NK-92 treated with Interleukin-12 subunit alpha and Interleukin-12 subunit beta, amount 100 ng/mL, for 24 hours (cell line): Measurements from ENCODE around the gene HPCA.

ENCODE experiments used
- DNase-seq: peaks from one replicate; lab custom pipeline; 2025; lab: John Stamatoyannopoulos, UW

The HPCA gene

DNA sequence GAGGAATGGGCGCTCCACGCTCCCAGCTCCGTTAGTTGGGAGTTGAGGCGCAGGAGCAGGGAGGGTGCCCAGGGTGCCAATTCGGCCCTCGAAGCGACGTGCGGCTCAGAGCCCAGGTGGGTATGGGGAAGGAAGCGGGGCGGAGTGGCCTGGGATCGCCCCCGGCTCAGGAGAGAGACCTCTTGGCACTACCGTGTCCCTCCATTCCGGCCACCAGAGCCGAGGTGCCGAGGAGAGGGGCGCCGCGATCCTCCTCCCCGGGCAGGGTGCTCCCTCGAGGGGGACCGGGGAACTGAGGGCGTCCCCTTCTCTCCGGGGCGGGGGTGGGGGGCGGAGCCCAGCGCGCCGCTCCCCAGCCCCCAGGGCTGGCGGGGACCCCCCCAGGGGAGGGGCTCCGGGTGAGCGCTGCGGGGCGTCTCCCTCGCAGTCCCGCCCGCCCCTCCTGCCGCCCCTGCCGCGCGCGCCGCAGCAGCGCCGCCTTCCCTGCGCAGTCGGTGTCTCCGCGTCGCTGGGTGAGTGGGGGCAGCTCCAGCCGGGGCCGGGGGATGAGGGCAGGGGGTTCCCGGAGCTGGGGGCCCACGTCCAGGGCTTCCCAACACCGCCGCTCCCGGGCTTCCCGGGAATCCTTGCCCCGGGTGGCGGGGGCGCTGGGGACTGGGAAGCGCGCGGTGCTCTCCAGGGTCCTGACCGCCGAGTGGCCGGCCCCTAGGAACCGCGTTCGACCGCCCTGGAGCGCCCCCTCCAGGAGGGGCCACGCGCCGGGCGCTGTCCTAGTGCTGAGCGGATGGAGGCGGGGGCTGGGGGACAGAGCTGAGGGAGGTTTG is at the start of gene HPCA:
Gene HPCA (plus strand): TSS at position 488 of the 824 bp plus-strand sequence. CDS start 2,408 bp downstream, outside the sequence.
- no peak for DNase-seq

DNA sequence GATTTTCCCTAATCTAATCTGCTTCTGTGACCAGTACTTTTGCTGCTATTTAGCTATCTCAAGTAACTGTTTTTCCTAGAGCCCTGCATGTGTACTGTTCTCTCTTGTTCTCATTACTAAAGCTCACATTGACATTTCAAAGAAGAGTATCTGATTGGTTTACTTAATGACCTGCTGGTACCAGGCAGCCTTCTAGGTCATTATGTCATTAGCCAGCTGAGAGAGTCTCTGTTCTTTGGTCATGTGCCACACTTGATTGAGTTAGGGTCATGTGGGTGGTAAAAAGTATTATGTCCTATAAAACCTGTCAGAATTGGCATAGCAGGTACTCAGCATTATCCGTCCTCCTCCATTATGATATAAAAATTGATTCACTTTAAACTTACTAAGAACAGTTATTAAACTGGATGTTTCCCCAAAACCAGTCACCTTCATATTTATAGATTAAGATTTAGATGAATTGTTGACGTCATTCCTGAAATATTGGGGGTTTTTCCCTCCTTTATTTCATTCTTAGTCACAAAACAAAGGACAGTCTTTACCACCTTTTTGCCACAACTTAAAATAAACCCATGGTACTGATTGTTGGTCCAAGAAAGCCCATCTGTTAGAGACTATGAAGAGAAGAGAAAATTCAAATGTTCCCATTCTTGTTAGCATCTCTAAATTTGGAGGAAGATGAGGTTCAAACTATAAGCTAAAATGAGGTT is 37.8 kb upstream of the HPCA start:
- DNase-seq: no peak

DNA sequence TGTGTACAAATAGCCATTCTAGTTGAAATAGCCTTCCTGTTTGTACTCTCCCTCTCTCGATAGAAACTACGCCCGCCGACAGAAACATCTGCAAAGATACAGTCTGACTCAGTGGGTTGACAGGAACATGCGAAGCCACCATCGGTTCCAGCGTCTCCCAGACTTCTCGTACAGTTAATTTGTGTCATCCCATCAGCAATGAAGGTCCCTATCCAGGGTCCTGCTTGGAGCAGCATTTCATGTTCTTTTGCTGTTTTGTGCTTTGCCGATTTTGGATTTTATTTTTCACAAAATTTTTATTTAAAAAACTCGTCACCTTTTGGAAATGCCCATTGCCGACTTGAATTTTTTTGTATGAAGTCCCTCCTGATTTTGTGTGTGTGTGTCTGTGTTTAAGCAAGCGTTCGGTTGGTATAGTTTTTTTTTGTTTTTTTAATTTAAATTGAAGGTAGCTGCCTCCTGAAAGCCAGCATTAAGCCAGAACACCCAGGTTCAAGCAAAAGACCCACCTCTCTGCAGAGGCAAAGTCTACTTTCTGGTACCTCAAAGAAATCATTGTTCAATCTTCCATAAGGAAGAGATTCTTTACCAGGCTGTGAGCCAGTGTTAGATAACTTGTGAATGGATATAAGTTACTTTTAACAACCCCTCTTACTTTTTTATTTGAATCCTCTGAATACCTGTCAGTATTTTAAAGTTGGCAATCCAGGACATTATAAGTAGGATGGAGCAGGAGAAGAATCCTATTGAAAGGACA is 30.3 kb upstream of the HPCA start:
- DNase-seq: no peak

DNA sequence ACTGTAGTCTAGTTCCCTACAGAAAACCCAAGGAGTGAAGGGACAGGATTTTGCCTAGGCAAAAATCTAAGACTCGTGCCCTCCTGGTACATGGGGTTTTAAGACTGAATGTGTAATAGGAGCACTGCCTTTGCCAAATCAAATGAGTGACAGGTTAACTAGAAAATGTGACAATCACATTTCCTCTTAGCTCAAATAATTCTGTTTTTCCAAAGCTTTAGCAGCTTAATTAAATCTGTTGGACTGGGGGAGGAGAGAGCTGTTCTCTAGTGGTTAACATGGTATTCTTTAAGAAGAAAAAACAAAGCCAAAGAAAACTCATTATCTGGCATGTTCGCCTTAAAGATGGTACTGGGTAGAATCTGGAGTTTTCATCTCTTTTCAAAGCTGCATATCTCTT is 28.2 kb upstream of the HPCA start:
- no peak for DNase-seq

DNA sequence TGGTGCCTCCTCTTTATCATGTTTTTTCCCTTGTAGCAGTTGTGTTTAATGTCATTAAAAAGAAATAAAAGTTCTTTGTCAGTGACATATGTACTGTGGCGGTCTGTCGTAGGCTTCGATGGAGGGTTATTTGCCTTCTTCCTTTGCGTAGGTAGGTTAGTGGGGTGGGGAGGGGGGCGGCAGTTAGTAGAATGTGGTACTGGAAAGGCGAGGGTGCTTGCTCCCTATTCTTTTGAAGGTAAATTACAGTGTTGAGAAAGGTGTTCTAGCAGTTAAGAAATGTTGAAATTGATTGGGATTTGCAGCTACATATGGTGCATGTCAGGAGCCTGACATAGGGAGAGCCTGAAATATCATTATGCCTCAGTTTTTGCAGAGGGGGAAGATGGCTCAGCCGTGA is 27.5 kb upstream of the HPCA start:
- no peak for DNase-seq

DNA sequence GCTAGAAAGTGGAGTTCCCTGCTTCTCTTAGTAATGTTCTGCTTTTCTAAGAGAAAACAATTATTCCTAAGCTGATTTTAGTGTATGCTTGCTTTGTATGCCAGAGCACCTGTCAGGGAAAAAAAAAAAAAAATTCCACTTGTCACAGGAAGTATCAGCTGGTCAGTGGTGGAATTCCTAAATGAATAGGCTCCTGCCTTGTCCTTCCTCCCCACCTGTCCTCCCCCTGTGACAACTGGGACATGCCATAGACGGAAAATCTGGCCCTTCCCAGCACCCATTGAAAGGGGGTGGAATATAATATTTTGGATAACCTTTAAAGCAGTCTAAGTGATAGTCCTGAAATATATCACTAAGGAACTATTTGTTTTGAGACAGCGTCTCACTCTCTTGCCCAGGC is 26.4 kb upstream of the HPCA start:
- DNase-seq: no peak

DNA sequence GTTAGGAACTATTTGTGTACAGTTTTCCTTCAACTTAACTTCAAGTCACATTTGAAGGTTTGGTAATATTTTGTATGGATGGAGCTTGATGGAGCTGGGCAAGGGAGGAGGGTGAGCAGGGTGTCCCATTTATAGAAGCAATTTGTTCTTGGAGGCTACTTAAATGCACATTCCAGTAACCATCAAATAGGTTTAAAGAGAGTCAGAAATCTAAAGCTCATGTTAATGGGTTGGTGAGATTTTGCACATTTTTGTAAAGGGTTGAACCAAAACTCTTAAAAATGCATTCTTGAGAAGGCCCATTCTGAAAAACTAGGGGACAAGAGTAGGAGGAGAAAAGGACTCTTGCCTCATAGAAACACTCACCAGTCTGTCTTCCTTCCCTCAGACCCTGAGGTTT is 25.7 kb upstream of the HPCA start:
- DNase-seq: no peak

DNA sequence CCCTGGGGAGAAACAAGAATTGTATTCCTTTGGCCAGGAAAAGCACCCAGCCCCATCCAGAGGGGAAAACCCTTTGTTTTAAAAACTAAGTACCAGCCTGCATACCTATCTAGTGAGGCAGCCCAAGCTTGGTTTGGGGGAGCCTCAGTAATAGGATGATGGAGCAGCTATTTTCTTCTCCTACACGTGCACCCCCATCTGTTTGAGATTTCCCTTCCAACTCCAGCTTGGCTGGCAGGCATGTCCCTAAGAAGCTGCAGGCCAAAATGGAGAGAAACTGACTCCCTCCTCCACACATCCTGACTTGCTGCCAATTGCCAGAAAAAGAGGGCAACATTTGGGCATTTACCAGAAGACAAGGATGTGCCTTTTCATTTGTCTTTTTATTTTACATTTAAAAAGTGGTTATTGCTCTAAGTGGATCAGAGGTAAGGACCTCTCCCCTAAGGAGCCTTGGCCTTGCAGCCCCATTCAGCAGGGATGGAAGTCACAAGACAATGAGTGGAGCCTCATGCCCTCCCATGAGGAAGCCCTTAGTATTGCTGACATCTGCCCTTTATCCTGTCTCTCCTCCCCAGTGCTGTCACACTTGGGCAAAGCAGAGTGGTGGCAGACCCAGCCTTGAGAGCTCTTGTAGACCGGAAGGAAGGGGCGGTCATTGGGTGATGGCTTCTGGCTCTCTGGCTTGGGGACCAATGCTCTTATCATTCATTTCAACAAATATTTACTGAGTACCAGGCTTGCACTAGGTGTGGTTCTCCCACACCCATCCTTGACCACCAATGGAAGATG is 24.2 kb upstream of the HPCA start:
- no peak for DNase-seq

DNA sequence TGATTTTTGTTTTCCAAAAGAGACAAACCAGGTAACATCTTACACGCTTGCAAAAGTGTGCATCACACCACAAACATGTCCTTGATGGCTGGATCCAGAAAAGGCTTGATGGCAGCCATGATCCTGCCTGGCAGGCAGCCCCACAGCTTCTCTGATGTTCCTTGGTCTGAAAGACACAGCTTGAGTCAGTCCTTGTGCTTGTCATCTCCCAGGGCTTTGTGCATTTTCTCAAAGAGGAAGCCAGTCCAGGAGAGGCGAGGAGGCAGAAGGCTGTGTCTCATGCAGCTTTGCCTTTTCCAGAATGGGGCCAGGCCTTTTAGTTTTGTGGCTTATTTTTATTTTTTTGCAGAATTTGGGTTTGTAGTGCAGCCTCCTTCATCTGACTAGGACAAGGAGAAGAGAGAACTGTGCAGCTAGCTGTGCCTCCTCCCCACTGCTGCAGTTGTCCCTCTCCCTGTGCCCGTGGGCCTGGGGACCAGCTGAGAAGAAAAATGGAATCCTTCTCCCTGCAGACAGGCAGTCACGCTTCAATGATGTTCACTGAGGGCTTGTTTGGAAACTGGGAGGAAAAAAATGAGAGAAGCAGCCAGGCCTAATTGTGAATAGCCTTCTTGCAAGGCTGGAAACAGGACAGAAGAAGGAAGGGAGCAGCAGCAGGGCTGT is 22.9 kb upstream of the HPCA start:
- DNase-seq: no peak

DNA sequence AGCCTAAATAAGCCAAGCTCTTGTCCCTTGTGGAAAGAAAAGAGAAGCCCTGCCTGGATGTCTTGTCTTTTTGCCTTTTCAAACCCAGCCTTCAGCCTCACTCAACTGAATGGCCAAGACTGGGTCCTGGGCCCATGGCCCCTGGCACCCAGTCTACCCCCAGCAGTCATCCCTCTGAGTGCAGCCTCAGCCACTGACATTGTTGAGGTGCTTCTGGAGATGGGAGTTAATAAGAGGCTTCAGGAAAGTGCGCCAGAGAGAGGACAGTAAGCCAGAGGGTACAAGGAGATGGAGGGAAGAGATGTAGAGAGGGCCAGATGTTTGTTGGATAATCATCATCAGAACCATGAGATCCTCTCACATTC is 22.4 kb upstream of the HPCA start:
- DNase-seq: no peak

DNA sequence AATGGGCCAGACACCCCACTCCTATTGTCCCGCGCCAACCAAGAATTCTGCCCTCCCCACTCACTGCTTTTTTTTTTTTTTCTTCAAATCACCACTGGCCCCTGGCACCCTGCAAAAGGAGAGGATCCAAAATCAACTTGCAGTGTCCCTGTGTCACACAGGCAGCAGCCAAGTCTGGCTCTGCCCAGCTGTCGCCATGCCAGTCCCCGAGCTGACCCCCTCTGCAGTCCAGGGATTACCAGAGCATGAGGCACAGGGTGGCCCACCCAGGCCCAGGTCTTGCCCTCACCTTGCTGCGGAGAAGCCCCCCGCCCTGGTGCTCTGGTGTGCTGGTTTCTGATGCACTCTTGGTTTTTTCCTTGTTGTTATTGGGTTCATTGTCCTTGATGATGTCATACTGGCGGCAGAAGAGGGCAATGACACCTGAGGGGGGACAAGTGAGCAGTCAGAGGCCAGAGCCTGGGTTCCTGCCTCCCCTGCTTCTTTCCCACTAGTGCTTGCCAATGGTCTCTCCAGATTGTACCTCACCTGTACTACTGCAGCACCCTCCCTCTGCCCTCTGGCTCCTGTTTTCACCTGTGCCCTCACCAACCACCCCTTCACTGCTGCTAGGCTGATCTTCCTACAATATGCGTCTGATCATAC is 21.8 kb upstream of the HPCA start:
- no peak for DNase-seq

DNA sequence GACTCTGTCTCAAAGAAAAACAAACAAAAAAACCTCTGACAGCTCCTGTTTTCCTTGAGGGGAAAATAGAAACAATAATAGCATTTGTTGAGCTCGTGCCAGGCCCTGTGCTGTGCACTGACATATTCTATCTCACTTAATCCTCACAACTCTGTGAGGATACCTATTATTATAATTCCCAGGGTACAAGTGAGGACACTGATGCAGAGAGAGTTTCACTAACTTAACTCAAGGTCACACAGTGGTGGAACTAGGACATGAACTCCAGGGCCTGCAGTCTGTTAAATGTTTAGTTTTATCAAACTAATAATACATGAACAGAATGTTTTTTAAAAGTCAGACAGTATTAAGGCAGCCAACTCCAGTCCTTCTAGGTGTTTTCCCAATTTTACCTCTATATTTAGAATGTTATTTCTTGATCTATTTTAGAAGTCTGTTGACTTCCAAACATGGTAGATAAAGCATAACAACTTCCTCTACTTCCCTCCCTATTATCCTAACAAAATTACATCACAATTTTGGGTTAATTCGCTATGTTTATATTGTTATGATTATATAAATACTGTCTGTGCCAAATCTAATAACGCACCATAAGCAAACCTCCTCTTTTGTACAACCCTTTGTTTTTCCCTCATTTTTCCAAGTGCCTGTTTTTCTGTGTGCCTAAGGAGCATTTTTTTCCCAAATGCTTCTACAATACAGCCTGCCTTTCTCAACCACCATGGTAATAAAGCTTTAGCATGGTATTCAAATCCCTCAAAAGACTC is 20.5 kb upstream of the HPCA start:
- no peak for DNase-seq

DNA sequence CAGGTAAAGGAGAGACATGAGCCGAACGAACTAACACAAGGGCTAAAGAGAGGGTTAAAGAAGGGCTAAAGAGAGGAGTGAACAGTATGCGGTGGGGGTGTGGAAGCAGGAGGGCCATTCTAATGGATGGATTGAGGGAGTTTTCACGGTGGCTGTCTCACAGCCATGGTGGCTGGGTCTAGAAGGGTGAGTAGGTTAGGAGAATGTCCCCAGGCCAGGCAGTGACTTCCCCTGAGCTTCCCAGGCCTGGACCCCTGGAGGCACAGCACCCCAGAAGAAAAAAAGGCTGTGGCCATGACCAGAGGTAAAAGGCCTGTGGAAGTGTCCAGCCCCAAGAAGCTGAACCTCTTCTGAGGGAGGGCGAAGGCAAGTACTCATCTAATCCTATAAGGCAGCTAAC is 19.1 kb upstream of the HPCA start:
- no peak for DNase-seq

DNA sequence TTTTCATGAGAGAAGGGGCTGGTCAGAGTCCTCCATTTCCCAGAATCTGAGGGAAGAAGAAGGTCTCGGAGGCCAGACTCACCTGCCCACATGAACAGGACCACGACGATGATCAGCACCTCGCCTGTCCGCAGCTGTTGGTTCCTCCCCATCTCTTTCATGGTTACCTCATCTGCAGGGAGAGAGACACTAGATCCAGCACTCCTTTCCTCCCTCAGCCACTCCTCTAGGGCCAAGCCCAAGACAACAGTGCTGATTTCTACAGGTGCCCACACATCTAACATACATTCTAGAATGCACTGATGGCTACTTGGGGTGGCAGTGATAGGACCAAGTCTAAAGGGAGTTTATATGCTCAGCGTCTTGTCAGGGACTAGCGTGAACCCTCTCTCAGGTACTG is 18.6 kb upstream of the HPCA start:
- DNase-seq: no peak

DNA sequence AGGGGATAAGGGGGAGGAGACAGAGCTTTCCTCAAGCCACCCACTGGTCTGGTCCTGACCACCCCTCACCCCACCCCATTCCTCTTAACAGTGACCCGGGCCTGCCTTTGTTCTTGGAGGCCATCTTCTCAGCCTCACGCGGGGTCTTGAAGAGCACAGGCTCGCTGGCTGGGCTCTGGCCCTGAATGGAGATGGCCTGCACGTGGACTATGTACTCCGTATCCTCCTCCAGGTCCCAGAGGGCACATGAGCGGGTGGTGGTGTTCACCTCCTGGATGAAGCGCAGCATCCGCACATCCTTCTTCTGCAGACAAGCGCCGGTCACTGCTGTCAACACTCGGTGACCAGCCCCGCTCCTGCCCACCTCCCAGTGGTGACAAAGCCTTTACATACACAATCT is 18.2 kb upstream of the HPCA start:
- no peak for DNase-seq

DNA sequence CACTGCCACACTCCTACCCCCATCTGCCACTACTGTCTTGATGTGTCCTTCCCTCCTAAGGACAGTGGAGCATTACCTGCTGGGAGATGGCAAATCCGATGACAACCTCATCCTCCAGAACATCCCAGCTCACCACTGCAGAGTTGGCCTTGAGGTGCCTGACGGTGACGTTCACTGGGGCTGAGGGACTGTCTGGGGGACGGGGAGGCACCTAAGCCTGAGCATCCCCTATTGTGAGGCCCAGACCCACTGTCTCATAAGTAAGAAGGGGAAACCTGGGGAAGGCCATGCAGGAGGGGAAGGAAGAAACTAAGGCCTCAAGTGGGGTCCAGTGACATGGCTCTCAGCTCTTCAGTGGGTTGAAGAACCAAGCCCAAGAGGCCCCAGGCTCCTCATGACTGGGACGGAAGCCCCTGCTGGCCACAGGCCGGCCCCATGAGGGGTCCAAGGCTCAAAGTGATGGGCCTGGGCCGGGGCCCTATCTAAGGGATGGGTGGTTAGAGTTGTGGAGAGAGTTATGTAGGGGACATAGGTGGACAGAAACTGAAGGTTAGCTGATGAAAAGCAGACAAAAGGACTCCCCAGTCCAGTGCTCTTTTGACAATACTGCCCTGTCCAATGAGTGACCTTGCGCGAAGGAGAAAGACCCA is 17.4 kb upstream of the HPCA start:
- no peak for DNase-seq

DNA sequence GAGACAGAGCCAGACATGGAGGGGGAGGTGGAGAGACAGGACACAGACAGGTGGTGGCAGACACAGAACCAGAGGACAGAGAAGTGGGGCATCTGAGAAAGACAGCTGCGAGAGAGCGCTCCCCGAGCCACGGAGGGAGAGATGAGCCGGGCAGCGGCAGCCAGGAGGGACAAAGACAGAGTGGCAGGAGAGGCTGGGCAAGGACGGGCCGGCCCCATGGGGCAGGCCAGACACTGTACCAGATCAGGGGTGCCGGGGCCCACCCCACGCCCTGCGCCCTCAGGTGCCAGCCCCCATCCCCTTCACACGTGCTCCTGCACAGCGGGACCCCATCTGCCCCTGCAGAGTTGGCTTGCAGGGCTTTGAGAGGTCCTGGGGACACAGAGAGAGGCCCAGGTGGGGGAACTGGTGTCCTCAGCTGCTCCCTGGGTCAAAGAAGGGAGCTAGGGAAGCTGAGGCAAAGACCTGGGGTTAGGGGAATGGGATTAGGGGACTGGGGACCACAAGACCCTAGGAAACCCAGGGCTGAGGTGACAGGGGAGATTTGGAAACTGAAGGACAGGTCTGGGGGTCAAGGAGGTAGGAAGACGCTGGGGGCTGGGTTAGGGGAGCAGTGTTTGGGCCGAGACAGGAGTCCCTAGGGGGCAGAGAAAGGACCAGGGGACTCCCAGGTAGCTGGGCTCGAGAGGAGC is 16.2 kb upstream of the HPCA start:
- DNase-seq: no peak

DNA sequence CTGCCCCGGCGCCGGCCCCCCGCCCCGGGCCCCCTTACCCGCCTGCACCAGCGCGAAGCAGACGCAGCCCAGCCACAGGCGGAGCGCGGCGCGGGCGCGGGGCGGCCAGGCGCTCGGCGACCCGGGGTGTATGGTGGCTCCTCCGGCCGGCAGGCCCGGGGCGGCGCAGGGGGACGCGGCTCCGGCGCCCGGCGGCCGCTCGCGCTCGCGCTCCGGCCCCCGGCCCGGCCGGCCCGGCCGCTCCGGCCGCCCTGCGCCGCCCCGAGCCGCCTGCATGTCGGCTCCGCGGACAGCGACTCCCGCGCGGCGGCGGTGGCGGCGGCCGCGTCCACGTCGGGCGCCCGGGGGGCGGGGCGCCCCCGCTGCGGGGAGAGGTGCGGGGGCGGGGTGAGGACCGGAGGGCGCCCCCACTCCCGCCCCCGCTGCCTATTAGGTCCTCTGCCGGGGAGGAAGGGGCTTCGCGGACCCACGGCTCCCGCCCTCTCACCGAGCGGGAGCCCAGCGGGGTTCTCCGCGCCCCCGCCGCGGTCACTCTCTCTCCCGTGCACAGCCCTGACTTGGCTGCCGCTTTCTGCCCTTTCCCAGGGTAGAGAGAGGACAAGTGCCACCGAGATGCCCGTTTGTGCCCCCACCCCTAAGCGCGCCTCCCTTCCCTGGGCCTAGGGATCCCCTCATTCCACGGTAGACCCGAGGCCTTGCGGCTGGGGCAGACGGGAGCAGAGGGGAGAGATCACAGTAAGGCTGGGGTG is 15.5 kb upstream of the HPCA start, which contains the start of gene FNDC5:
Gene FNDC5 (minus strand): TSS at position 298 of the 749 bp plus-strand sequence.
- DNase-seq: no peak
